Left ventricle myocardium superior (tissue), 1 donor: ENCODE measurements around the gene SCNN1A. TPM values are rescaled to one million over a fixed set of nuclear protein-coding genes. Genes with fewer than 3 reads are reported as not detected.

Experiments
- ATAC-seq: fragments of 200-7000 bp; cut with Tn5 transposase; one replicate; pipeline ENCODE4 v1.9.1; 2020; ENCODE audit warnings: mild to moderate bottlenecking, moderate library complexity
- DNase-seq: peaks from one replicate; pipeline ENCODE4 v3.0.0-alpha.2; 2020
- intact Hi-C: fragments of 100-400 bp; cut with micrococcal nuclease; formaldehyde crosslinking; loops from one replicate; pipeline ENCODE4 v1.11.0; 2022
- total RNA-seq: library from RNA; stranded (reverse); fragmentation: NEBNext Ultra II Directional; extraction: Animal tissue kit (Norgen Biotek cat#: 25700); gene quantifications from one replicate; pipeline ENCODE4 v1.2.1, GENCODE V29; 2021
- donor health status: DM: no; HTN: yes; CAD: no; lungs with severe emphysema.

The SCNN1A gene
- total RNA-seq, 1 donor from 2014 or later, result 1.7 TPM

- no peak for DNase-seq
- intact Hi-C loops, result no loop called here
- no peak for ATAC-seq
Measured at GRCh38 chr12:6337958-6338433, 37.4 kb downstream of the SCNN1A start.

- ATAC-seq (no peak), DNase-seq (peak; percentile 50)
- intact Hi-C loops, result no loop called here
Measured at GRCh38 chr12:6336889-6337853, 38.2 kb downstream of the SCNN1A start.

- DNase-seq, result peak; percentile 95
- intact Hi-C loops, result no loop called here
- peak; percentile 84 for ATAC-seq
Measured at GRCh38 chr12:6336079-6336888, 39.1 kb downstream of the SCNN1A start.

- ATAC-seq (peak; percentile 50), DNase-seq (peak; percentile 76)
- intact Hi-C loops, result no loop called here
Measured at GRCh38 chr12:6335451-6336078, 39.8 kb downstream of the SCNN1A start.

- ATAC-seq, result no peak
- intact Hi-C loops, result no loop called here
- no peak for DNase-seq
Measured at GRCh38 chr12:6334940-6335450, 40.4 kb downstream of the SCNN1A start.

GRCh38 chr12:6334359-6334758 is 41.0 kb downstream of the SCNN1A start:
- ATAC-seq (no peak), DNase-seq (no peak)
- intact Hi-C loops, result no loop called here

- intact Hi-C loops, result no loop called here
- no peak for ATAC-seq
- no peak for DNase-seq
Measured at GRCh38 chr12:6333566-6333965, 41.8 kb downstream of the SCNN1A start.

- ATAC-seq, result no peak
- intact Hi-C loops, result no loop called here
- DNase-seq, result no peak
Measured at GRCh38 chr12:6333029-6333428, 42.3 kb downstream of the SCNN1A start.

- no peak for ATAC-seq
- DNase-seq, result no peak
- intact Hi-C loops, result no loop called here
Measured at GRCh38 chr12:6332459-6332858, 42.9 kb downstream of the SCNN1A start.

- ATAC-seq (no peak), DNase-seq (no peak)
- intact Hi-C loops, result no loop called here
Measured at GRCh38 chr12:6330999-6331714, 44.2 kb downstream of the SCNN1A start.

GRCh38 chr12:6330192-6330591 is 45.2 kb downstream of the SCNN1A start:
- no peak for ATAC-seq
- no peak for DNase-seq
- intact Hi-C loops, result no loop called here

GRCh38 chr12:6329703-6330064 is 45.7 kb downstream of the SCNN1A start:
- intact Hi-C loops, result no loop called here
- DNase-seq (no peak), ATAC-seq (no peak)

GRCh38 chr12:6328945-6329702 is 46.2 kb downstream of the SCNN1A start:
- intact Hi-C loops, result no loop called here
- DNase-seq (no peak), ATAC-seq (no peak)

GRCh38 chr12:6328045-6328779 is 47.2 kb downstream of the SCNN1A start:
- intact Hi-C loops, result no loop called here
- no peak for ATAC-seq
- no peak for DNase-seq

- intact Hi-C loops, result no loop called here
- DNase-seq, result peak; percentile 55
- peak; percentile 7 for ATAC-seq
Measured at GRCh38 chr12:6327229-6328041, 47.9 kb downstream of the SCNN1A start.

GRCh38 chr12:6326316-6327228 is 48.8 kb downstream of the SCNN1A start:
- ATAC-seq, result peak; percentile 59
- DNase-seq, result peak; percentile 68
- intact Hi-C loops, result no loop called here
